SU-DHL-6 (cell line): ENCODE measurements around the gene STARD3.

ENCODE experiments used
- H2AFZ ChIP-seq: fragments of 200-600 bp; sonication (generic); 2 replicates; pipeline ENCODE4 v1.6.1; 2014; ENCODE audit warnings: low read depth, mild to moderate bottlenecking, moderate library complexity, mixed read lengths, antibody characterized with exemption, low read length; ENCODE audit not compliant: severe bottlenecking
- H3F3A ChIP-seq: fragments of 200-600 bp; shearing (Covaris generic); 2 replicates; pipeline ENCODE4 v1.6.0; 2016; ENCODE audit warnings: antibody characterized with exemption, mild to moderate bottlenecking; ENCODE audit not compliant: insufficient read depth
- H3K27ac ChIP-seq: fragments of 200-600 bp; sonication (generic); 2 replicates; pipeline ENCODE4 v1.5.1; 2016; ENCODE audit warnings: low read depth, mild to moderate bottlenecking, low read length, moderate library complexity, mixed read lengths
- H3K27me3 ChIP-seq: fragments of 200-600 bp; sonication (generic), shearing (Covaris generic); 2 replicates; pipeline ENCODE4 v1.6.0; 2014; ENCODE audit warnings: mild to moderate bottlenecking, low read length
- H3K36me3 ChIP-seq: fragments of 200-600 bp; sonication (generic); 2 replicates; pipeline ENCODE4 v1.6.1; 2014; ENCODE audit warnings: mild to moderate bottlenecking, low read length, mixed read lengths
- H3K4me2 ChIP-seq: fragments of 300-600, 200-600 bp; shearing (Covaris generic), sonication (generic); 2 replicates; pipeline ENCODE4 v1.6.0; 2014; ENCODE audit warnings: low read length, low read depth, mild to moderate bottlenecking; ENCODE audit not compliant: poor library complexity, severe bottlenecking
- H3K4me3 ChIP-seq: fragments of 200-600 bp; sonication (generic); 2 replicates; pipeline ENCODE4 v1.5.1; 2014; ENCODE audit warnings: antibody characterized with exemption, low read length, mild to moderate bottlenecking, mixed read lengths; ENCODE audit not compliant: insufficient read depth, poor library complexity, severe bottlenecking
- H3K79me2 ChIP-seq: fragments of 200-600 bp; sonication (generic); 2 replicates; pipeline ENCODE4 v1.6.1; 2014; ENCODE audit warnings: mild to moderate bottlenecking, low read length, moderate library complexity; ENCODE audit not compliant: insufficient read depth
- H3K9ac ChIP-seq: fragments of 200-600 bp; sonication (generic); 2 replicates; pipeline ENCODE4 v1.7.0; 2014; ENCODE audit warnings: mild to moderate bottlenecking, low read length
- H3K9me2 ChIP-seq: fragments of 200-600 bp; sonication (generic); replicated peaks from 2 replicates; pipeline ENCODE4 v1.6.1; 2014; ENCODE audit warnings: low read length; ENCODE audit not compliant: insufficient read depth
- H3K9me3 ChIP-seq: fragments of 200-600 bp; sonication (generic); 2 replicates; pipeline ENCODE4 v1.6.1; 2014; ENCODE audit warnings: low read length, mixed read lengths; ENCODE audit not compliant: insufficient read depth
- H4K20me1 ChIP-seq: fragments of 200-600 bp; sonication (generic); 2 replicates; pipeline ENCODE4 v1.6.1; 2014; ENCODE audit warnings: low read depth, mild to moderate bottlenecking, antibody characterized with exemption, low read length, moderate library complexity, mixed read lengths
- CTCF ChIP-seq: fragments of 200-600 bp; sonication (generic); IDR thresholded peaks from one replicate; pipeline ENCODE4 v1.5.1; 2017; ENCODE audit warnings: antibody characterized with exemption, mild to moderate bottlenecking, low read length, moderate library complexity; ENCODE audit not compliant: insufficient read depth, poor library complexity, severe bottlenecking
- EZH2phosphoT487 ChIP-seq: fragments of 200-600 bp; sonication (generic), shearing (Covaris generic); conservative IDR thresholded peaks from 2 replicates; pipeline ENCODE4 v1.6.1; 2018; ENCODE audit warnings: mild to moderate bottlenecking, antibody characterized with exemption, low read length, moderate library complexity, mixed read lengths

Gene STARD3

GRCh38 chr17:39677542-39678339 lies 40.8 kb downstream of the STARD3 start:
- Histone ChIP-seq H3K36me3 (no peaks in the 10 kb centered on the region), H3K9me3 (no peaks in the 10 kb centered on the region), H3K9ac (no peak overlapping the region), H3K27ac (no peak overlapping the region), H4K20me1 (no peaks in the 10 kb centered on the region), H3F3A (no peaks in the 10 kb centered on the region), H3K4me2 (no peak overlapping the region), H3K4me3 (no peak overlapping the region), H3K9me2 (no peaks in the 10 kb centered on the region), H3K79me2 (no peaks in the 10 kb centered on the region), H3K27me3 (no peaks in the 10 kb centered on the region), H2AFZ (no peak overlapping the region)
- TF ChIP-seq EZH2phosphoT487 (no peak), CTCF (no peak)

- H3K27me3 ChIP-seq: no peaks in the 10 kb centered on the region
- H3K4me2 ChIP-seq: no peak overlapping the region
- no peaks in the 10 kb centered on the region for H4K20me1 ChIP-seq
- TF ChIP-seq CTCF (no peak), EZH2phosphoT487 (no peak)
- no peak overlapping the region for H3K27ac ChIP-seq
- no peak overlapping the region for H3K4me3 ChIP-seq
- H3K36me3 ChIP-seq: no peaks in the 10 kb centered on the region
- H3F3A ChIP-seq: no peaks in the 10 kb centered on the region
- no peaks in the 10 kb centered on the region for H3K79me2 ChIP-seq
- no peak overlapping the region for H2AFZ ChIP-seq
- no peak overlapping the region for H3K9ac ChIP-seq
- H3K9me3 ChIP-seq: no peaks in the 10 kb centered on the region
- H3K9me2 ChIP-seq: no peaks in the 10 kb centered on the region
Observed at GRCh38 chr17:39678340-39679116, 41.6 kb downstream of the STARD3 start.

DNA sequence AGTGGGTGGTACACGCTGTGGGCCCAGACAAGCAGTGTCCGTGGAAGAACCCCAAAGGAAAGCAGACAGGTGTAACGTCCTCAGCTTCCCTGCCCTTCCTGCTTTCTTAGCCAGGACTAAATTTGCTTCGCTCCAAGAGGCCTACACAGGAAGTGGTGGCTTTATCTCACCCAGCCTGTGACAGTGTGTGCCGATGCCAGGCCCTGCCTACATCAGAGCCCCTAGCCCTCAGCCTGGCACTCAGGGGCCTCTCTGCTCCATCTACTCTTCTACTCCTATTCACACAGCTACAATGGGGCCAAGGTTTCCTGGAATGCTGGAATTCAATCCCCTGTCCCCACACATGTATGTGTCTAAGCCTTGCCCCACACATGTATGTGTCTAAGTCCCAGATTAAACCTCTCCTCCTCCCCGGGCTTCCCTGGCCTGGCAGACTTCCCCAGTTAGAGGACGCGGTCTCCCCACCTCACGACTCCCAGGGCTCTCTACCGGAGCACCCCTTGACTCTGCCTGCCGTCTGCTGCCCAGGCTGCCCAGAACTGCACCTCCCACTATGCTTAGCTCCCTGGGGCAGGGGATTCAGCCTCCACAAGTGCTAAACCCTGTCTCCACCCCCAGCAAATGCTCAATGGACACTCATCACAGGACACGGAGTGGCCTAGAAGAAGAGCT lies 42.7 kb downstream of the STARD3 start:
- H3K36me3 ChIP-seq: no peaks in the 10 kb centered on the region
- H4K20me1 ChIP-seq: no peaks in the 10 kb centered on the region
- H3K27ac ChIP-seq: no peak overlapping the region
- no peaks in the 10 kb centered on the region for H3K79me2 ChIP-seq
- H3F3A ChIP-seq: no peaks in the 10 kb centered on the region
- H3K4me2 ChIP-seq: no peak overlapping the region
- no peak overlapping the region for H3K4me3 ChIP-seq
- no peaks in the 10 kb centered on the region for H3K27me3 ChIP-seq
- no peak overlapping the region for H3K9ac ChIP-seq
- no peak overlapping the region for H2AFZ ChIP-seq
- no peaks in the 10 kb centered on the region for H3K9me2 ChIP-seq
- no peaks in the 10 kb centered on the region for H3K9me3 ChIP-seq
- TF ChIP-seq CTCF (no peak), EZH2phosphoT487 (no peak)
